Measurements from ENCODE around the gene CAMTA1.

CAMTA1 gene

DNA sequence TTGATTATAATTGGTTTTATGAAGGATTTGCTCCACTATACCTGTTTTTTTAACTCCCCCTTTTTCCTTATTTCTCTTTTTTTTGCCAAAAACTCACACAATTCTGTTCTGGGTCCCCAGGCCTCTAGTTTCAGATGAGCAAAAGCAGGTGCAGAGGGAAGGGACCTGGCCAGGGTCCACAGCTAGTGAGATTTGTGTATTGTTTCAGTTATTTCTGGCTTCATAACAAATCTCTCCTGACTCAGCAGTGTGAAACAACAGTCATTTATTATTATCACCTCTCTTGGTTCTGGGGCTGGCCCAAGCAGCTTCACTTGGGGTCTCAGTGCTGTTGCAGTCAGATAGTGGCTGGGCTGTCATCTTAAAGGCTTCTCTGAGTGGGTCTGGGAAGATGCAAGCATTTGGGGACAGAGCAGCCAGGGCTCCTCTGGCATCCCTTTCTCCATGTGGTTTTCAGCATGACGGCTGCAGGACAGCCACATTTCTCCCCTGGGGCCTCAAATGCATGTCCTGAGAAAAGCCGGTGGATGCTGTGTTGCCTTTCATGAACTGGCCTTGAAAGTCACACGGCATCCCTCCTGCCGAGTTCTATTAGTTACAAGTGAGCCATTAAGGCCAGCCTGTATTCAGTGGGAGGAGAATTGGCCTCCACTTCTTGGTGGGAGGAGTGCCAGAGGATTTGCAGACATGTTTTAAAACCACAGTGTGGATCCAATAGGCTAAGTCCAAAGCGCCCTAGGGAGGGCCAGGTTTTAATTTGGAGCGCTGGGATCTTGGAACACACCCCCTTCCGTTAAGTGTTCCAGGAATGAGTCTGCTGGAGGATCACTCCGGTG is 137.1 kb downstream of the CAMTA1 start:
- TF ChIP-seq CTBP1 (IDR thresholded peaks at IDR 0.05; ENCODE audit: borderline replicate concordance) = no peak
- TF ChIP-seq NFRKB (IDR thresholded peaks at IDR 0.05) = no peak
- POLR2A ChIA-PET = no interaction called here
- DNase-seq (ENCODE audit: extremely low spot score) = no peak
- CTCF ChIA-PET = interaction anchor here (0.7 kb wide), 1 partner anchor 775 kb away, joined by 3 read pairs; no protein-coding TSS in a partner anchor

DNA sequence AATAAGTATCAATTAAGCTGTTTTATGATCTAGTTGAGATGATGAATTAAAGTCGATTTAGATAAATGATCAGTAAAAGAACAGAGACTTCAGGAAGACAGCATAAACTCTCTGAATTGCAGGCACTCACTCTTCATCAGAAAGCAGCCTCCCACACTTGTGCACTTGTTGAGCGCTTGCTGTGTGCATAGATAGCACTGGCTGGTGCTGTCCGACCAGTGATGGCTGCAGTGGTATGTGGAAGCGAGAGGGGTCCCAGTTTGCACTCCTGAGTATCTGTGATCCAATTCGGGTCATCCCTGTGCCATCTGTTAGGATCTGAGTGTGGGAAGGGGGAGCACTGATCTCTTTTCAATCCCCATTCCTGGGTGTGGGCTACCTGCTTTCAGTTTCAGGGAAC is 137.8 kb downstream of the CAMTA1 start:
- TF ChIP-seq ARNT (IDR thresholded peaks at IDR 0.05) (no peak), ZNF384 (IDR thresholded peaks at IDR 0.05) (no peak), L3MBTL2 (conservative IDR thresholded peaks at IDR 0.05) (no peak), SUZ12 (IDR thresholded peaks at IDR 0.05) (no peak), HDGF (IDR thresholded peaks at IDR 0.05; ENCODE audit: borderline replicate concordance) (no peak), CTBP1 (IDR thresholded peaks at IDR 0.05; ENCODE audit: borderline replicate concordance) (no peak)
- no peak for DNase-seq (ENCODE audit: extremely low spot score)
- POLR2A ChIA-PET = no interaction called here
- CTCF ChIA-PET = no interaction called here

DNA sequence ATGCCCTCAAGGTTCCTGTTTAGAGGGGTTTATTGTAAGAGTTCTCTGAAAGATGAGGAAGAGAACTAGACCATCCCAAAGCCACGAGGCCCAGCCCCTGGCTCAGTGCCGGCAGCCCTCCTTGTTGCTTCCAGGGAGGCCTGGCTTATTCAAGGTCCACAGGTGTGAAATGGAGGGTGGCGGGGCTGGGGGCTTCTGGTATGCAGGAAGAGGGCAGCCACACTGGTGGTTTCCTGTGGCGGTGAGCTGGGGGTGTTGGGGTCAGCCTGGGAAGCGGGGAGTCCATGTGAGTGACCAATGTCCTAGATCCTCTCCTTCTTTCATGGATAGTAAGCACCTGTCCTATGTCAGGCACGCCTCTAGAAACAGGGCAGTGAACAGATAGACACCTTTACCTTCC is 138.2 kb downstream of the CAMTA1 start:
- TF ChIP-seq LEF1 (IDR thresholded peaks at IDR 0.05; ENCODE audit: borderline replicate concordance) = no peak
- no peak for TF ChIP-seq ZNF384 (IDR thresholded peaks at IDR 0.05)
- no peak for TF ChIP-seq CTBP1 (IDR thresholded peaks at IDR 0.05; ENCODE audit: borderline replicate concordance)
- no peak for TF ChIP-seq FOXM1 (IDR thresholded peaks at IDR 0.05; ENCODE audit: borderline replicate concordance)
- TF ChIP-seq SUZ12 (IDR thresholded peaks at IDR 0.05) = no peak
- TF ChIP-seq FOXA1 (IDR thresholded peaks at IDR 0.05) = no peak
- no peak for DNase-seq (ENCODE audit: extremely low spot score)
- CTCF ChIA-PET = no interaction called here
- POLR2A ChIA-PET = no interaction called here

DNA sequence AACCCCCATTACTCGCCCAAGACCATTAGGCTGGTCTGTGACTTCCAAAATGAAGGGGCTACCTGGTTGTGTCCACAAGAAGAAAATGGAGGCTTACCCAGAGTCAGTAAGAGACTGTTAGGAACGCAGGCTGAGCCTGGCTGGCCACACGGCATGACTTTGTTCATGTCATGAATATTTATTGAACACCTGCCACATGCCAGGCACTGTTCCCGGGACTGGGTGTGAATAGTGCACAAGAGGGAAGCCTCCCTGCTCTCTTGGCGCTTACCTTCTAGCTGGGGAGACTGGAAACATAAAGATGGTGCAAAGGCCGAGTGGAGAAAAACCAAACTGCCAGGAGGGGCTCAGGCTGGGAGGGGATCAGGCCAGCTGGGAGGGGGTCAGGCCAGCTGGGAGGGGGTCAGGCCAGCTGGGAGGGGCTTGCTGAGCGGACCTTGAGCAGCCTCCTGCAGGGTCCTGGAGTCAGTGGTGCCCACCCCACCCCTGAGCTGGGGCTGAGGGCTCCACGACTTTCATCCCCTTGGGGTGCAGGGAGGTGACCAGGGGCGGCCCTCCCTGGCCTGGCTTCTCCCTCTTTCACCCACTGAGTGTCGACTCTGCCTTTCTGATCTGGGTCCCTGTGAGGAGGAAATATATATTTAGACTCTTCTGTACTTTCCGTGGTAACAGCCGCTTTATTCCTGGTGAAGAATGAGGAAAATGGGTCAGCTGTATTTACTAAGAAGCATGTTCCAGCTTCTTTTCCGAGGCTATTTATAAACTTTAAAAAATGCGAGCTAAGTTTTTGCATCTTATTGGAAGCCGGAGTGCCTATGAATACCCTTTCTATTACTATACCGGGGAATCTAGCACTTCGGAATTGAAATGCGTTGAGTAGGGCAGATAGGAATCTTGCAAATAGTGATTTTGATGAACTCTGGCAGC is 139.0 kb downstream of the CAMTA1 start:
- TF ChIP-seq SP1 (IDR thresholded peaks at IDR 0.05) = no peak
- TF ChIP-seq FOXM1 (IDR thresholded peaks at IDR 0.05; ENCODE audit: borderline replicate concordance) = no peak
- TF ChIP-seq LEF1 (IDR thresholded peaks at IDR 0.05; ENCODE audit: borderline replicate concordance) = no peak
- TF ChIP-seq ARNT (IDR thresholded peaks at IDR 0.05) = no peak
- no peak for TF ChIP-seq FOXK2 (IDR thresholded peaks at IDR 0.05)
- no peak for TF ChIP-seq BHLHE40 (IDR thresholded peaks at IDR 0.05; ENCODE audit: borderline replicate concordance)
- CTCF ChIA-PET = interaction anchor here (0.7 kb wide), 1 partner anchor 975 kb away, joined by 3 read pairs; no protein-coding TSS in a partner anchor
- POLR2A ChIA-PET = no interaction called here
- no peak for DNase-seq (ENCODE audit: extremely low spot score)

DNA sequence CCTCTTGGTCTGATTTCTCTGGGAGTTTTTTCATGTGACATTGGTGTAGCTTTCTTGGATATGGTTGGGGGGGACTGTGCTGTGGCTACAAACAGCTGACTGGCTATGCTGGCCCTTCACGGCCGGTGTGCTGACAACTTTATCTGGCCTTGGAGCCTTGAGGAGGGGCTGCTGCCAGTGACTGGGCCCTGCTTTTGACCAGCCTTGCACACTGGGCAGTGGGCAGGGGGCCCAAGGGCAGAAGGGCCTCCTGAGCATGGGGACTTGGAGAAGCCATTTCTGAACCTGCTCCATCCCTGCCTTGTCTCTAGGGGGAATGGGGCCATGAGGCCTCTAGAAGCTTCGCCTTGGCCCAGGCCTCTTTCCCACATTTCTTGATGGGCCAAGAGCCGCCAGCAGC is 139.6 kb downstream of the CAMTA1 start:
- no peak for DNase-seq (ENCODE audit: extremely low spot score)
- TF ChIP-seq NFRKB (IDR thresholded peaks at IDR 0.05) = no peak
- no peak for TF ChIP-seq ZNF384 (IDR thresholded peaks at IDR 0.05)
- no peak for TF ChIP-seq SP1 (IDR thresholded peaks at IDR 0.05)
- TF ChIP-seq FOXM1 (IDR thresholded peaks at IDR 0.05; ENCODE audit: borderline replicate concordance) = no peak
- no peak for TF ChIP-seq FOXK2 (IDR thresholded peaks at IDR 0.05)
- no peak for TF ChIP-seq CTBP1 (IDR thresholded peaks at IDR 0.05; ENCODE audit: borderline replicate concordance)
- no peak for TF ChIP-seq FOXA1 (IDR thresholded peaks at IDR 0.05)
- no peak for TF ChIP-seq BHLHE40 (IDR thresholded peaks at IDR 0.05; ENCODE audit: borderline replicate concordance)
- ChIA-PET CTCF (interaction anchor here (0.7 kb wide), 1 partner anchor 976 kb away, joined by 3 read pairs; no protein-coding TSS in a partner anchor), POLR2A (no interaction called here)

DNA sequence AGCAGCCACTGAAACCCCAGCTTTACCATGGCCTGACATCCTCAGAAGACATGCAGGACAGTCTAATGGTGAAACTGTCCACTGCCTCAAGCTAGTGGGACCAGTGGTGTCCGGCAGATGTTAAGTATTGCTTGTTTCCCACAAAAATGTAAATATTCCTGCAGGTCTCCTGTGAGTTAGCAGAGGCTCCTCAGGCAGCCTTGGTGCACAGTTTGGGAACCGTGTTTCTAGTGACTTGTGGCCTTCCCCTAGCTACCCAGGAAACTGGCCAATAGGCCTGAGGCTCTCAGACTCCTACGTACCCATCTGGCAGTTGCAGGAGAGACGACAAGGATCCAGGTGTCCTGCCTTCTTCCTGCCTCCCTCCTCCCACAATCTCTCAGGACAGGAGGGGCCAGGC is 142.4 kb downstream of the CAMTA1 start:
- POLR2A ChIA-PET = no interaction called here
- no peak for DNase-seq (ENCODE audit: extremely low spot score)
- CTCF ChIA-PET = no interaction called here

More for the DNA sequence above, 142.4 kb downstream of the CAMTA1 start:
- no peak for TF ChIP-seq ZNF384 (IDR thresholded peaks at IDR 0.05)
- no peak for TF ChIP-seq SUZ12 (IDR thresholded peaks at IDR 0.05)
- TF ChIP-seq, protein P1, sequence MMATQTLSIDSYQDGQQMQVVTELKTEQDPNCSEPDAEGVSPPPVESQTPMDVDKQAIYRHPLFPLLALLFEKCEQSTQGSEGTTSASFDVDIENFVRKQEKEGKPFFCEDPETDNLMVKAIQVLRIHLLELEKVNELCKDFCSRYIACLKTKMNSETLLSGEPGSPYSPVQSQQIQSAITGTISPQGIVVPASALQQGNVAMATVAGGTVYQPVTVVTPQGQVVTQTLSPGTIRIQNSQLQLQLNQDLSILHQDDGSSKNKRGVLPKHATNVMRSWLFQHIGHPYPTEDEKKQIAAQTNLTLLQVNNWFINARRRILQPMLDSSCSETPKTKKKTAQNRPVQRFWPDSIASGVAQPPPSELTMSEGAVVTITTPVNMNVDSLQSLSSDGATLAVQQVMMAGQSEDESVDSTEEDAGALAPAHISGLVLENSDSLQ (IDR thresholded peaks at IDR 0.05) = no peak
- TF ChIP-seq NFRKB (IDR thresholded peaks at IDR 0.05) = no peak
- TF ChIP-seq LEF1 (IDR thresholded peaks at IDR 0.05; ENCODE audit: borderline replicate concordance) = no peak
- no peak for TF ChIP-seq ARNT (IDR thresholded peaks at IDR 0.05)
- TF ChIP-seq L3MBTL2 (conservative IDR thresholded peaks at IDR 0.05) = no peak
- no peak for TF ChIP-seq CTBP1 (IDR thresholded peaks at IDR 0.05; ENCODE audit: borderline replicate concordance)
- no peak for TF ChIP-seq BHLHE40 (IDR thresholded peaks at IDR 0.05; ENCODE audit: borderline replicate concordance)
- no peak for TF ChIP-seq HDGF (IDR thresholded peaks at IDR 0.05; ENCODE audit: borderline replicate concordance)
- no peak for TF ChIP-seq FOXM1 (IDR thresholded peaks at IDR 0.05; ENCODE audit: borderline replicate concordance)
- TF ChIP-seq ELF4 (IDR thresholded peaks at IDR 0.05) = no peak
- no peak for TF ChIP-seq SP1 (IDR thresholded peaks at IDR 0.05)
- TF ChIP-seq FOXA1 (IDR thresholded peaks at IDR 0.05) = no peak
